Uterus (tissue), 4 donors: ENCODE data around the gene HOXB4. TPM values are rescaled to one million over a fixed set of nuclear protein-coding genes. Genes with fewer than 3 reads are reported as not detected.

ENCODE experiments used
- DNase-seq, 2 donors: peaks; one replicate each; pipeline ENCODE4 v3.0.0-alpha.2; 2019 to 2020
- H3K27ac ChIP-seq, 2 donors: fragments of 200-600 bp; sonication (generic); 1 replicate in 1 of 2; 2 replicates in 1 of 2; pipeline ENCODE4 v1.5.1; 2016 to 2018
- H3K27me3 ChIP-seq, 2 donors: fragments of 200-600 bp; sonication (generic); one replicate each; pipeline ENCODE4 v1.5.1; 2018 to 2019; ENCODE audit warnings: control low read depth in 1 of 2
- H3K36me3 ChIP-seq, 2 donors: fragments of 200-600 bp; sonication (generic); one replicate each; pipeline ENCODE4 v1.5.1; 2019; ENCODE audit warnings: control low read depth in 1 of 2
- H3K4me1 ChIP-seq, 2 donors: fragments of 200-600 bp; sonication (generic); one replicate each; pipeline ENCODE4 v1.5.1; 2018 to 2019; ENCODE audit warnings: control low read depth in 1 of 2
- H3K4me3 ChIP-seq, 2 donors: fragments of 200-600 bp; sonication (generic); 1 replicate in 1 of 2; 2 replicates in 1 of 2; pipeline ENCODE4 v1.5.1; 2018 to 2019; ENCODE audit warnings: mild to moderate bottlenecking in 1 of 2
- H3K9me3 ChIP-seq, 2 donors: fragments of 200-600 bp; sonication (generic); one replicate each; pipeline ENCODE4 v1.5.1; 2019; ENCODE audit warnings: control low read depth in 1 of 2
- CTCF ChIP-seq, 4 experiments: fragments of 200-600 bp in 2 of 4; fragments of 450-650 bp in 2 of 4; sonication (generic) in 2 of 4; IDR thresholded peaks; one replicate each; pipeline ENCODE4 v1.5.1; 2016 to 2019; ENCODE audit warnings: antibody characterized with exemption in 4 of 4, mild to moderate bottlenecking in 2 of 4, moderate library complexity in 1 of 4
- POLR2A ChIP-seq, 2 donors: fragments of 450-650 bp; IDR thresholded peaks; one replicate each; pipeline ENCODE4 v1.6.1; 2016; ENCODE audit warnings: antibody characterized with exemption in 2 of 2, mild to moderate bottlenecking in 1 of 2, moderate library complexity in 1 of 2
- intact Hi-C: fragments of 100-400 bp; cut with DNase I; formaldehyde crosslinking; loops from one replicate; pipeline ENCODE4 v1.15.1; 2023; ENCODE audit warnings: low total_unique reads
- total RNA-seq, 4 donors: library from RNA; depleted of rRNA in 3 of 4; stranded (reverse); fragments of >200 nt in 3 of 4; gene quantifications; one replicate each; pipeline versions ENCODE4 v1.1.0 to v1.2.4, GENCODE V29; 2014 to 2023
- donor health status: DM: yes; HTN: yes; CAD: no.

The HOXB4 gene
- total RNA-seq, 4 donors from 2014 or later = 0.88 to 6.9 (median 5.5) TPM; not detected in 1

GRCh38 chr17:48559122-48559839, 18.9 kb downstream of the HOXB4 start:
- TF ChIP-seq CTCF (IDR thresholded peaks at IDR 0.05) = no peak
- TF ChIP-seq POLR2A (IDR thresholded peaks at IDR 0.05) = no peak
- Histone ChIP-seq H3K36me3 (no peaks in the 10 kb centered on the region), H3K9me3 (no peaks in the 10 kb centered on the region), H3K27ac (peak overlapping the region in 1 of 2 donors; percentile 37), H3K4me1 (peaks cover 3 to 12% of the 10 kb centered on the region in 2 donors), H3K27me3 (no peaks in the 10 kb centered on the region), H3K4me3 (no peak overlapping the region)
- DNase-seq = no peak
- intact Hi-C loops = no loop called here

GRCh38 chr17:48558831-48559121, 19.4 kb downstream of the HOXB4 start:
- no peaks in the 10 kb centered on the region for H3K36me3 ChIP-seq
- peaks cover 3 to 8% of the 10 kb centered on the region in 2 donors for H3K4me1 ChIP-seq
- DNase-seq = no peak
- H3K4me3 ChIP-seq = no peak overlapping the region
- no peaks in the 10 kb centered on the region for H3K9me3 ChIP-seq
- intact Hi-C loops = no loop called here
- peak overlapping the region in 1 of 2 donors; percentile 86 for H3K27ac ChIP-seq
- no peaks in the 10 kb centered on the region for H3K27me3 ChIP-seq
- no peak for TF ChIP-seq POLR2A (IDR thresholded peaks at IDR 0.05)
- no peak for TF ChIP-seq CTCF (IDR thresholded peaks at IDR 0.05)

- Histone ChIP-seq H3K27ac (peak overlapping the region; percentile 67 to 86), H3K9me3 (no peaks in the 10 kb centered on the region), H3K36me3 (no peaks in the 10 kb centered on the region), H3K4me1 (peaks cover 3 to 8% of the 10 kb centered on the region in 2 donors), H3K27me3 (no peaks in the 10 kb centered on the region), H3K4me3 (no peak overlapping the region)
- TF ChIP-seq POLR2A (IDR thresholded peaks at IDR 0.05) (no peak), CTCF (IDR thresholded peaks at IDR 0.05) (no peak)
- DNase-seq = no peak
- intact Hi-C loops = no loop called here
Observed at GRCh38 chr17:48558057-48558830, 19.9 kb downstream of the HOXB4 start.

GRCh38 chr17:48556576-48557401, 21.4 kb downstream of the HOXB4 start:
- TF ChIP-seq POLR2A (IDR thresholded peaks at IDR 0.05) (no peak), CTCF (IDR thresholded peaks at IDR 0.05) (no peak)
- Histone ChIP-seq H3K4me3 (no peak overlapping the region), H3K4me1 (peaks cover 3 to 8% of the 10 kb centered on the region in 2 donors), H3K27me3 (no peaks in the 10 kb centered on the region), H3K27ac (peak overlapping the region; percentile 67 to 86), H3K36me3 (no peaks in the 10 kb centered on the region), H3K9me3 (no peaks in the 10 kb centered on the region)
- intact Hi-C loops = no loop called here
- DNase-seq = no peak
